KMS-11 (cell line): ENCODE results near the gene RPRD2.

Experiments
- H2AFZ ChIP-seq: fragments of 200-600 bp; sonication (generic); 2 replicates; pipeline ENCODE4 v1.6.1; 2016; ENCODE audit warnings: antibody characterized with exemption, mixed run types, low read depth
- H3K27ac ChIP-seq: fragments of 200-600 bp; sonication (generic); 2 replicates; pipeline ENCODE4 v1.6.1; 2016; ENCODE audit warnings: mild to moderate bottlenecking, mixed run types
- H3K27me3 ChIP-seq: fragments of 200-600 bp; sonication (generic); 2 replicates; pipeline ENCODE4 v1.6.1; 2017; ENCODE audit warnings: mild to moderate bottlenecking, low read depth, mixed run types, moderate library complexity; ENCODE audit not compliant: insufficient read depth
- H3K36me3 ChIP-seq: fragments of 200-600 bp; sonication (generic); 2 replicates; pipeline ENCODE4 v1.6.1; 2017; ENCODE audit warnings: mild to moderate bottlenecking, mixed run types; ENCODE audit not compliant: insufficient read depth
- H3K4me1 ChIP-seq: fragments of 200-600 bp; sonication (generic); 2 replicates; pipeline ENCODE4 v1.6.1; 2016; ENCODE audit warnings: mild to moderate bottlenecking, low read depth, mixed run types; ENCODE audit not compliant: poor library complexity, severe bottlenecking
- H3K4me2 ChIP-seq: fragments of 200-600 bp; sonication (generic); 2 replicates; pipeline ENCODE4 v1.7.0; 2016; ENCODE audit warnings: mild to moderate bottlenecking, mixed run types
- H3K4me3 ChIP-seq: fragments of 200-600 bp; sonication (generic); IDR thresholded peaks from 2 replicates; pipeline ENCODE4 v1.6.1; 2017; ENCODE audit warnings: low read depth, low read length, mixed read lengths; ENCODE audit not compliant: insufficient read depth
- H3K79me2 ChIP-seq: fragments of 200-600 bp; sonication (generic); 2 replicates; pipeline ENCODE4 v1.6.1; 2016; ENCODE audit warnings: low read depth, mixed run types; ENCODE audit not compliant: insufficient read depth
- H3K9ac ChIP-seq: fragments of 200-600 bp; sonication (generic); 2 replicates; pipeline ENCODE4 v1.6.1; 2016; ENCODE audit warnings: mild to moderate bottlenecking, mixed run types
- H4K20me1 ChIP-seq: fragments of 200-600 bp; sonication (generic); 2 replicates; pipeline ENCODE4 v1.6.1; 2016; ENCODE audit warnings: mild to moderate bottlenecking, mixed run types; ENCODE audit not compliant: insufficient read depth
- TF ChIP-seq, protein P1 (sequence below): fragments of 200-600 bp; sonication (generic); conservative IDR thresholded peaks from 2 replicates; pipeline ENCODE4 v1.6.1; 2017; ENCODE audit warnings: low read depth, mild to moderate bottlenecking, antibody characterized with exemption, low read length, moderate library complexity, mixed read lengths

RPRD2 gene

DNA sequence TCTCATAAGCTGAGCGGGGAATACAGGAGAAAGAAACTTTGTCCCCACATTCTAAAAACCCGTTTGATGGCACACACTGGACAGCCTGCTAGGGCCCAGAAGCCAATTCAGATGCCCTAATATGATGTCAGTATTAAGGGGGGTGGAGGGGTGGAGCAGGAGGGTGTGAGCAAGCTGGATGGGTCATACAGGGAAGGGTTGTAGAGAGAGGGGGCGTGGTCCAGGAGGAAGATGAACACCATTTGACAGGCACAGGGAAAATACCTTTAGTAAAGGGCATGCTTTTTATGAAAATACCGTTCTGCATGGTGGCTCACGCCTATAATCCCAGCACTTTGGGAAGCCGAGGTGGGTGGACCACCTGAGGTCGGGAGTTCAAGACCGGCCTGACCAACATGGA is 129.2 kb downstream of the RPRD2 start:
- no peak overlapping the region for H3K4me3 ChIP-seq
- peaks cover 5% of the 10 kb centered on the region for H3K4me1 ChIP-seq
- H3K79me2 ChIP-seq: peaks cover 3% of the 10 kb centered on the region; the same call in 1 of the 2 replicates
- H3K27me3 ChIP-seq: no peaks in the 10 kb centered on the region
- no peaks in the 10 kb centered on the region for H4K20me1 ChIP-seq
- no peak overlapping the region for H3K27ac ChIP-seq
- H3K4me2 ChIP-seq: no peak overlapping the region
- TF ChIP-seq, protein P1, sequence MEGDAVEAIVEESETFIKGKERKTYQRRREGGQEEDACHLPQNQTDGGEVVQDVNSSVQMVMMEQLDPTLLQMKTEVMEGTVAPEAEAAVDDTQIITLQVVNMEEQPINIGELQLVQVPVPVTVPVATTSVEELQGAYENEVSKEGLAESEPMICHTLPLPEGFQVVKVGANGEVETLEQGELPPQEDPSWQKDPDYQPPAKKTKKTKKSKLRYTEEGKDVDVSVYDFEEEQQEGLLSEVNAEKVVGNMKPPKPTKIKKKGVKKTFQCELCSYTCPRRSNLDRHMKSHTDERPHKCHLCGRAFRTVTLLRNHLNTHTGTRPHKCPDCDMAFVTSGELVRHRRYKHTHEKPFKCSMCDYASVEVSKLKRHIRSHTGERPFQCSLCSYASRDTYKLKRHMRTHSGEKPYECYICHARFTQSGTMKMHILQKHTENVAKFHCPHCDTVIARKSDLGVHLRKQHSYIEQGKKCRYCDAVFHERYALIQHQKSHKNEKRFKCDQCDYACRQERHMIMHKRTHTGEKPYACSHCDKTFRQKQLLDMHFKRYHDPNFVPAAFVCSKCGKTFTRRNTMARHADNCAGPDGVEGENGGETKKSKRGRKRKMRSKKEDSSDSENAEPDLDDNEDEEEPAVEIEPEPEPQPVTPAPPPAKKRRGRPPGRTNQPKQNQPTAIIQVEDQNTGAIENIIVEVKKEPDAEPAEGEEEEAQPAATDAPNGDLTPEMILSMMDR: no peak
- no peak overlapping the region for H3K9ac ChIP-seq
- no peak overlapping the region for H2AFZ ChIP-seq
- H3K36me3 ChIP-seq: peaks cover 8% of the 10 kb centered on the region; the same call in 1 of the 2 replicates

DNA sequence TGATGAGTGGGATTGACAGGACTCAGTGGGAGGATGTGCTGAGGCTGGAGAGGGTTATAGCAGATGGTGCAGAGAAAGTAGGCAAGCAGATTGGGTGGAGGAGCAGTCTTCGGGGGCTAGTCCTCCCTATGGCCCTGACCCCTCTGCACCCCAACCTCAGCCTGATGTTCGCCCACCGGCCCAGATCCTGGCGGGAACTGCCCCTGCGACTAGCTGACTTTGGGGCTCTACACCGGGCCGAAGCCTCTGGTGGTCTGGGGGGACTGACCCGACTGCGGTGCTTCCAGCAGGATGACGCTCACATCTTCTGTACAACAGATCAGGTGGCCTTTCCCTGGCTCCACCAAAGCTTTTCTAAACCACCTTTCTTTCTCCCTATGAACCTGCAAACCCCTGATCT is 134.4 kb downstream of the RPRD2 start:
- no peaks in the 10 kb centered on the region; the same call in 1 of the 2 replicates for H3K36me3 ChIP-seq
- TF ChIP-seq, protein P1: no peak
- no peaks in the 10 kb centered on the region for H3K79me2 ChIP-seq
- no peaks in the 10 kb centered on the region for H4K20me1 ChIP-seq
- H3K9ac ChIP-seq: no peak overlapping the region
- H3K4me1 ChIP-seq: no peaks in the 10 kb centered on the region
- no peaks in the 10 kb centered on the region for H3K27me3 ChIP-seq
- H3K4me2 ChIP-seq: no peak overlapping the region
- H3K27ac ChIP-seq: no peak overlapping the region
- H2AFZ ChIP-seq: no peak overlapping the region
- H3K4me3 ChIP-seq: no peak overlapping the region

DNA sequence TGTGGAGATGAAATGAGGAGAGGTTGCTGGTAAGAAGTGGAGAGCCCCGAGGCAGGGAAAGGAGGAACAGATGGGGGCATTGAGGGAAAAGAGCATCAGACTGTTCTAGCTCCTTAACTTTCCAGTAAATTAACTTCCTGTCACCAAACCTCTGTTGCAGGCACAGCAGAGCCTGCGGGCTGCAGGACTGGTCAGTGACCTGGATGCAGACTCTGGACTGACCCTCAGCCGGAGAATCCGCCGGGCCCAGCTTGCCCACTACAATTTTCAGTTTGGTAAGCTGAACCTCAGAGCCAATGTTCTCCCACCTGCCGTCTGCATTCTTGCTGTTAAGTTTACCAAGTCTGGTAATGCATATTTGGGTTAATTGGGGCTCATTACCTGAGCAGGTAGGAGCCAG is 141.5 kb downstream of the RPRD2 start:
- Histone ChIP-seq H3K4me2 (no peak overlapping the region), H3K27me3 (no peaks in the 10 kb centered on the region), H3K4me3 (no peak overlapping the region), H3K4me1 (no peaks in the 10 kb centered on the region), H3K36me3 (peaks cover 9% of the 10 kb centered on the region; the same call in 1 of the 2 replicates), H3K79me2 (no peaks in the 10 kb centered on the region), H3K9ac (no peak overlapping the region), H3K27ac (no peak overlapping the region), H2AFZ (no peak overlapping the region), H4K20me1 (no peaks in the 10 kb centered on the region)
- TF ChIP-seq, protein P1: no peak

DNA sequence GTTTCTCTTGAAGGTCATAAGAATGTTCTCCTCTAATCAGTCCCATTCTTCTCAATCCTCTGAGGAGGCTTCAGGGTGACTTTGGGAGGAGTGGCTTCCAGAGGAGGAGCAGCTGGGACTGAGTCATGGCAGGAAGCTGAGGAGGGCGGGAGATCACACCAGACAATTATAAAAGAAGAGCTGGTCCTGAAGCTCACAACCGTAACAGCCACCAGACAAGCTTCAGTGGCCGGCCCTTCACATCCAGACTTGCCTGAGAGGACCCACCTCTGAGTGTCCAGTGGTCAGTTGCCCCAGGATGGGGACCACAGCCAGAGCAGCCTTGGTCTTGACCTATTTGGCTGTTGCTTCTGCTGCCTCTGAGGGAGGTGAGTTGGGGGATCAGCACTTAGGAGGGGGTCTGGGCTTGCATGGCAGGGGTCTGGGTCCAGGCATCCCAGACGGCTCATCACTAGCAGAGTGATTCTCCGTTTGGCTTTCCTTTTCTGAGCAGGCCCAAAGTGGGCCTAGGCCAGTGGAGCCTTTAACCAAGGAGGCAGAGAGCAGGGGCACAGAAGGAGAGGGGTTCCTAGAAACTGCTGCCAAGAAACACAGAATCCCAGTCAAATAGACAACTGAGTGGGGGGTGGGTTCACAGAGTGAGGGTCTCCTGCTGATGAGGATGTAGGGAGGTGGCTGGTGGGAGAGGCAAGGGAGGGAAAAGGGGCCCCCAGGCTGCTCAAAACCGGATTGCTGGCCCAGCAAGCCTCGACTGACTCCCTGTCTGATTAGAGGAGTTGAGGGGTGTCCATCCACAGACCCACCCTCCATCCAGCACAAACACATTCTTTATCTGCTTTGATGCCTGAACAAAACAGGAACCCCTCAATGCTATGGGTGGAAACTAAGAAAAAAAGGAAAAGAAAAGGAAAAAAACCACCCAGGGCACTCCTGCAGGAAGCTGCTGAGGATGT is 144.2 kb downstream of the RPRD2 start, which contains the start of gene ECM1:
Gene ECM1 (plus strand): TSS at position 198 of the 953 bp plus-strand sequence. CDS start 101 bp downstream, at position 299.
- Histone ChIP-seq H3K4me3 (no peak within 1 kb of the TSS), H3K4me1 (no peaks in the 10 kb centered on the region), H3K27ac (no peak within 1 kb of the TSS), H3K9ac (no peak within 1 kb of the TSS), H3K27me3 (no peaks in the 10 kb centered on the region), H4K20me1 (no peaks in the 10 kb centered on the region), H2AFZ (no peak within 1 kb of the TSS), H3K79me2 (no peaks in the 10 kb centered on the region), H3K4me2 (no peak within 1 kb of the TSS), H3K36me3 (peaks cover 9% of the 10 kb centered on the region; the same call in 1 of the 2 replicates)
- TF ChIP-seq, protein P1: no peak
